Upper lobe of right lung (tissue), 1 donor: ENCODE measurements around the gene TLK2. TPM values are rescaled to one million over a fixed set of nuclear protein-coding genes. Genes with fewer than 3 reads are reported as not detected.
"Not testable (repeated sequence)": the region's sequence is repeated elsewhere in the genome, so short reads cannot be mapped to it uniquely, and the experiment has no call there.

Experiments used
- ATAC-seq: fragments of 200-7000 bp; cut with Tn5 transposase; one replicate; pipeline ENCODE4 v1.9.1; 2020; ENCODE audit warnings: mild to moderate bottlenecking, moderate library complexity
- DNase-seq: peaks from one replicate; pipeline ENCODE4 v3.0.0-alpha.2; 2020
- H3K27ac ChIP-seq: fragments of 200-600 bp; one replicate; pipeline ENCODE4 v1.8.0; 2022
- H3K27me3 ChIP-seq: fragments of 200-600 bp; one replicate; pipeline ENCODE4 v1.8.0; 2022; ENCODE audit warnings: mild to moderate bottlenecking
- H3K36me3 ChIP-seq: fragments of 200-600 bp; one replicate; pipeline ENCODE4 v1.8.0; 2022
- H3K4me1 ChIP-seq: fragments of 200-600 bp; one replicate; pipeline ENCODE4 v1.8.0; 2022
- H3K4me3 ChIP-seq: fragments of 200-600 bp; one replicate; pipeline ENCODE4 v1.8.0; 2022; ENCODE audit warnings: mild to moderate bottlenecking
- H3K9me3 ChIP-seq: fragments of 200-600 bp; one replicate; pipeline ENCODE4 v1.8.0; 2022
- intact Hi-C: fragments of 100-400 bp; cut with DNase I; formaldehyde crosslinking; loops from one replicate; pipeline ENCODE4 v1.11.0; 2022
- total RNA-seq: library from RNA; stranded (reverse); fragmentation: NEBNext Ultra II Directional; extraction: Animal tissue kit (Norgen Biotek cat#: 25700); gene quantifications from one replicate; pipeline ENCODE4 v1.2.1, GENCODE V29; 2021
- TF ChIP-seq, protein P1 (sequence below): fragments of 200-600 bp; IDR thresholded peaks from one replicate; pipeline ENCODE4 v1.8.0; 2022; ENCODE audit warnings: antibody characterized with exemption
- donor health status: DM: no; HTN: yes; CAD: no; lungs with severe emphysema.

The TLK2 gene
- total RNA-seq, 1 donor from 2014 or later = 38.4 TPM

DNA sequence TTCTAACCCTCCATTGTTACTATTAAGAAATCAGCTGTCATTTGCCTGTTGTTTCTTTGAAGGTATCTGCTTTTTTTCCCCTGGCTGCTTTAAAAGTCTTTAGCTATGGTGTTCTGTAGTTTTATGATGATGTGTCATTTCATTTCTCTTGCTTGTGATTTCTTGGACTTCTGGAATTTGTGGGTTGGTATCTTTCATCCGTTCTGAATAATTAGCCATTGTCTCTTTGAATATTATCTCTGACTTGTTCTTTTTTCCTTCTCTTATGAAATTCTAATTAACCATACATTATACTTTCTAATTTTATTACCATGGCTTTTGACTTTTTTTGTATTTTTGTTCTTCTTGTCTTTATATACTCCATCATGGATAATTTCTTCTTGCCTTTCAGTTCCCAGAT lies 52.3 kb downstream of the TLK2 start:
- H3K27ac ChIP-seq, ATAC-seq, H3K27me3 ChIP-seq, H3K9me3 ChIP-seq, intact Hi-C loops, H3K4me3 ChIP-seq, DNase-seq, H3K4me1 ChIP-seq: not testable (repeated sequence)
- H3K36me3 ChIP-seq = peaks cover 22% of the 10 kb centered on the region

DNA sequence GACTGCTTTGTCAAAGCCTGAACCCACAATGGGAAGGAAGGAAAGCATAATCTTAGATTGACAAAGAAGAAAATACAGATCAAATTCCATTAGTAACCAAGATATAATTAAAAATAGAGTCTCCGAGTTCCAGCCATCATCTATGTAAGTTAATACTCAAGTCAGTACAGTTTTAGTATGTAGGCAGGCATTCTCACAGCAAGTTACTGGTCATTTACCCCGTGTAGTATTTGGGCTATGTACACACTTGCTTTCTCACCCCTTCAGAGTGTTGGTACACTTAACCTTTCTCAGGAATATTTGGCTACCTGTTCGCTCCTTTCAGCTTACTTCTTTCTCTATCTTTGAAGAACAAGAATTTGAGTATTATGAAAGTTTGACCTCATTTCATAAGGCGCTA lies 57.9 kb downstream of the TLK2 start:
- H3K27me3 ChIP-seq, H3K4me3 ChIP-seq, H3K4me1 ChIP-seq, H3K27ac ChIP-seq, intact Hi-C loops, H3K9me3 ChIP-seq, DNase-seq: not testable (repeated sequence)
- peaks cover 22% of the 10 kb centered on the region for H3K36me3 ChIP-seq
- ATAC-seq = peak; percentile 76

DNA sequence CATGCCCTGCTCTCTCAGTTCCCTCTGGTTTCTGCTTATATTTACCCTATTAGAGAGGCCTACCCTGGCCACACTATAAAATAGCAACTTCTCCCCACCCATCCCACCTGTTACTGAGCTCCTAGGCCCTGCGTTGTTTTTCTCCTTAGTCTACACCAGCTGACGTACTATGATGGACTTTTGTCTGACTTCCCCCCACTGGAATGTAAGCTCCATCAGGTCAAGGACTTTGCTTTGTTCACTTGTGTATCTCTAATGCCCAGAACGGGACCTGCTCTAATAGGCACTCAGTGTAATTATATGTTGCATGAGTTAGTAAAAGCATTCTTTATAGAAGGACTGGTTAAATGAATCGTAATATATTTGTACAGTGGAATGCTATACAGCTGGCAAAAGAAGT lies 62.4 kb downstream of the TLK2 start:
- intact Hi-C loops, H3K4me1 ChIP-seq, H3K4me3 ChIP-seq, H3K27me3 ChIP-seq, H3K27ac ChIP-seq, H3K9me3 ChIP-seq, ATAC-seq, DNase-seq: not testable (repeated sequence)
- H3K36me3 ChIP-seq = peaks cover 21% of the 10 kb centered on the region

DNA sequence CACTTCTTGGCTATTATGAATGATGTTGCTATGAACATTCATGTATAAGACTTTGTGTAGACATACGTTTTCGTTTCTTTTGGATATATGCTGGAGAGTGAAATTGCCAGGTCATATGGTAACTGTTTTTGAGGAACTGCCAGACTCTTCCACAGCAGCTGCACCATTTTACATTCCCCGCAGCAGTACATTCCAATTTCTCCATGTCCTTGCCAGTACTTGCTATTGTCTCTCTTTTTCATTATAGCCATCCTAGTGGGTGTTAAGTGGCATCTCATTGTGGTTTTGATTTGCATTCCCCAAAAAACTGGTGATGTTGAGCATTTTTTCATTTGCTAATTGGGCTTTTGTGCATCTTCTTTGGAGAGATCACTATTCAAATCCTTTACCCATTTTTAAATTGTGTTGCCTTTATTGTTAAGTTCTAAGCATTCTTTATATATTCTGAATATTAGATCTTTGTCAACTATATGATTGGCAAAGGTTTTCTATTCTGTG lies 64.7 kb downstream of the TLK2 start:
- intact Hi-C loops, H3K9me3 ChIP-seq, DNase-seq, ATAC-seq, H3K27me3 ChIP-seq, H3K27ac ChIP-seq, H3K4me3 ChIP-seq, H3K4me1 ChIP-seq, H3K36me3 ChIP-seq: not testable (repeated sequence)

DNA sequence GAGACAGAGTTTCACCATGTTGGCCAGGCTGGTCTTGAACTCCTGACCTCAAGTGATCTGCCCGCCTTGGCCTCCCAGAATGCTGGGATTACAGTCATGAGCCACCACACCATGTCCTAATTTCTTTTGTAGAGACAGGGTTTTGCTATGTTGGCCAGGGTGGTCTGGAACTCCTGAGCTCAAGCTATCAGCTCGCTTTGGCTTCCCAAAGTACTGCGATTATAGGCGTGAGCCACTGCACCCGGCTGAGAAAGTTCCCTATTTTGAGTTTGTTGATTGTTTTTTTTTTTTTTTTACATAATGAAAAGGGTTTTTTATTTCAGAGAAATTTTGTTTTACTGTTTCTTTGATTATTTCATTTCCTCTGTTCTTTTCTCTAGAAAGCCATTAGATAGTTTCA lies 67.4 kb downstream of the TLK2 start:
- DNase-seq, ATAC-seq, H3K9me3 ChIP-seq, H3K4me3 ChIP-seq, H3K27me3 ChIP-seq, H3K36me3 ChIP-seq, H3K27ac ChIP-seq, intact Hi-C loops, H3K4me1 ChIP-seq: not testable (repeated sequence)

DNA sequence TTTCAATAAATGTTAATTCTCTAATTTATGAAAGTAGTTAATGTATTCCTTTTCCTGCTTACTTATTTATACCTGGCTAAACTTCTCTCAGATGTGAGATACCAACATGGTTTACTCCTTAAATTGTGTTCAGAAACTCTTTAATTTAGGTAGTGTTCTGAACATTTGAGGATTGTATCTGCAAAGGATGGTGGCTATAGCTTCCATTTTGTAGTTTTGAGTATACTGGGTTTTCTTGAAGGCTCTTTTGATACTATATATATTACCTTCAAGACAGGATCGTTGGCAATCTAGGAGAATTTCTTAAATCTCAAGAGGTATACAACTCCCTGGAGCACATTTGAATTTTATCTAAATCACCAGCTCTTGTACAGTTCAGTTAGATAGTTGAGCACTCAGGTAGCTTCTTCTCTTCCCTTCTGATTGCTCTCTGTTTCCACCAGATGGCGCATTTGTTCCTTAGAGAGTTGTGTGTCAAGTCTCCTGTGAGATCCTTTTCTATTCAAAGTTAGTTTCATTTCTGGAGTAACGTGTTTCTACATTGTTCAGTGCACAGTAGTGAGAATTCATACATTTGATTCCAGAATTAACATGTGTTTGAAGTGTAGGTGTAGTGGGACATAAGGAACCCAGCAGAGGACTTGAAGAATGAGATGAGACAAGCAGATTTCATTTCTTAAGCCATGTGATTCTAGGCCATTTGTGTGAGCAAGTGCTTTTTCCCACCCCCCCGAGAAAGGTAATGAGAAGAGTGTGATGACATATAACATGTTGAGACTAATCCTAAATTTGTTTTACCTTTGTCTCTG lies 74.4 kb downstream of the TLK2 start:
- intact Hi-C loops, H3K27me3 ChIP-seq, H3K27ac ChIP-seq, H3K9me3 ChIP-seq, DNase-seq, H3K4me3 ChIP-seq, H3K4me1 ChIP-seq: not testable (repeated sequence)
- ATAC-seq = peak; percentile 94
- H3K36me3 ChIP-seq = peaks cover 19% of the 10 kb centered on the region
- TF ChIP-seq, protein P1, sequence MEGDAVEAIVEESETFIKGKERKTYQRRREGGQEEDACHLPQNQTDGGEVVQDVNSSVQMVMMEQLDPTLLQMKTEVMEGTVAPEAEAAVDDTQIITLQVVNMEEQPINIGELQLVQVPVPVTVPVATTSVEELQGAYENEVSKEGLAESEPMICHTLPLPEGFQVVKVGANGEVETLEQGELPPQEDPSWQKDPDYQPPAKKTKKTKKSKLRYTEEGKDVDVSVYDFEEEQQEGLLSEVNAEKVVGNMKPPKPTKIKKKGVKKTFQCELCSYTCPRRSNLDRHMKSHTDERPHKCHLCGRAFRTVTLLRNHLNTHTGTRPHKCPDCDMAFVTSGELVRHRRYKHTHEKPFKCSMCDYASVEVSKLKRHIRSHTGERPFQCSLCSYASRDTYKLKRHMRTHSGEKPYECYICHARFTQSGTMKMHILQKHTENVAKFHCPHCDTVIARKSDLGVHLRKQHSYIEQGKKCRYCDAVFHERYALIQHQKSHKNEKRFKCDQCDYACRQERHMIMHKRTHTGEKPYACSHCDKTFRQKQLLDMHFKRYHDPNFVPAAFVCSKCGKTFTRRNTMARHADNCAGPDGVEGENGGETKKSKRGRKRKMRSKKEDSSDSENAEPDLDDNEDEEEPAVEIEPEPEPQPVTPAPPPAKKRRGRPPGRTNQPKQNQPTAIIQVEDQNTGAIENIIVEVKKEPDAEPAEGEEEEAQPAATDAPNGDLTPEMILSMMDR = peak; percentile 58

DNA sequence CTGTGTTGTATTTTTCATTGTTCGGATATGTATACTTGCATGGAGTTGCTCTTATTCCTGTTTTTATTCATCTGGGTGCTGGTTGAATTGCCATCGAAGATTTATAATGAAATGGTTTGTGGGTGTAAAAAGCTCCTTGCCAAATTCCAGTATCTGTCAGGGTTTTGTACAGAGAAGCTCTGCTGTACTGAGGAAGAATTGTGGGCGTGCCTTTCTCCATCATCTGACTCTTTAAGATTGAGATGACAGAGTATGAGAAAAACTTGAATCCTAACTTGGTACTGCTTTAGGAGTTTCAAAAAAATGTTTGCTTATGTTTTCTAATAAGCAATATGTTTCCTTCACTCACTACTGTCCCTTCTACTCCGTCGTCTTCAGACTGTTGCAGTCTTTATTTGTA lies 78.9 kb downstream of the TLK2 start:
- H3K27me3 ChIP-seq, intact Hi-C loops, H3K4me1 ChIP-seq, DNase-seq, H3K9me3 ChIP-seq, H3K4me3 ChIP-seq, ATAC-seq, H3K27ac ChIP-seq: not testable (repeated sequence)
- H3K36me3 ChIP-seq = peaks cover 21% of the 10 kb centered on the region

DNA sequence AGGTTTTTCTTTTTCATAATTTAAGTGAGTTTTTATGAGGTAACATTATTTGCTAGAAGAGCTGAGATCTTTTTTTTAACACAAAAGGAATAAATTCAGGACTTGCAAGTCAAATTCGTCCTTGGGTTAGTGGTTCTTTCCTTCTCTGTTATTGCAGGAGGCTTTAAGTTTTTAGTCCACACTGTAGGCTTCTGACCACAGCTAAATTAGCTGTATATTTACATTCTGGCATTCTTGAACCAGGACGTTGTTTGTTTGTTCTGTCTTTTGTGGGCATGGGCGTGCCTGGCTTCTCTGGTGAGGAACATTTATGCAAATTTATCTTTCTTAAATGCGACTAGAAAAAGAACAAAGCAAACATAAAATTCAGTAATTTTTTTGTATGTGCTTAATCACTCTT lies 80.3 kb downstream of the TLK2 start:
- ATAC-seq = peak; percentile 43
- H3K27ac ChIP-seq, H3K27me3 ChIP-seq, intact Hi-C loops, H3K4me3 ChIP-seq, H3K9me3 ChIP-seq, DNase-seq, H3K4me1 ChIP-seq: not testable (repeated sequence)
- H3K36me3 ChIP-seq = peaks cover 27% of the 10 kb centered on the region

DNA sequence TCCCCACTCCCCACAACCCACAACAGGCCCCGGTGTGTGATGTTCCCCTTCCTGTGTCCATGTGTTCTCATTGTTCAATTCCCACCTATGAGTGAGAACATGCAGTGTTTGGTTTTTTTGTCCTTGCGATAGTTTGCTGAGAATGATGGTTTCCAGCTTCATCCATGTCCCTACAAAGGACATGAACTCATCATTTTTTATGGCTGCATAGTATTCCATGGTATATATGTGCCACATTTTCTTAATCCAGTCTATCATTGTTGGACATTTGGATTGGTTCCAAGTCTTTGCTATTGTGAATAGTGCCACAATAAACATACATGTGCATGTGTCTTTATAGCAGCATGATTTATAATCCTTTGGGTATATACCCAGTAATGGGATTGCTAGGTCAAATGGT lies 82.3 kb downstream of the TLK2 start:
- H3K4me1 ChIP-seq, H3K4me3 ChIP-seq, H3K27me3 ChIP-seq, intact Hi-C loops, H3K27ac ChIP-seq, H3K9me3 ChIP-seq, DNase-seq, ATAC-seq: not testable (repeated sequence)
- H3K36me3 ChIP-seq = peaks cover 43% of the 10 kb centered on the region

DNA sequence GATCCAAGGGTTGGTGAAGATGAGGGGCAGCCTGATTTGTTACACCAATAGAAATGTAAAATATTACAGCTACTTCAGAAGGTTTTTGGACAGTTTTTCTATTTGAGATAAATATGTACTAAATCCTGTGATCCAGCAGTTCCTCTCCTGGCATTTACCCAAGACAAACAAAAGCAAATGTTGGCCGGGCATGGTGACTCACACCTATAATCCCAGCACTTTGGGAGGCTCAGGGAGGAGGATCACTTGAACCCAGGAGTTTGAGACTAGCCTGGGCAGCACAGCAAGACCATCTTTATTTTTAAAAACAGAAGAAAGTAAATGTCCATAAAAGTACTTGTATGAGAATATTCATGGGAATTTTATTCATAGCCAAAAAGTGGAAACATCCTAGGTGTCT lies 84.0 kb downstream of the TLK2 start:
- Histone ChIP-seq H3K9me3 (no peaks in the 10 kb centered on the region), H3K4me3 (no peak overlapping the region), H3K27me3 (no peaks in the 10 kb centered on the region), H3K4me1 (no peaks in the 10 kb centered on the region), H3K36me3 (peaks cover 49% of the 10 kb centered on the region), H3K27ac (no peak overlapping the region)
- intact Hi-C loops = no loop called here
- DNase-seq (no peak), ATAC-seq (no peak)
- TF ChIP-seq, protein P1 = no peak
